HG03460 (cell line): ENCODE results near the gene PSMB4.
"Not testable (repeated sequence)": the region's sequence is repeated elsewhere in the genome, so short reads cannot be mapped to it uniquely, and the experiment has no call there.

ENCODE experiments used
- ATAC-seq: cut with Tn5 transposase; IDR thresholded peaks from one replicate; pipeline ENCODE4 v1.9.1; 2021; ENCODE audit not compliant: unreplicated experiment

The PSMB4 gene

GRCh38 chr1:151436985-151437384 is 37.6 kb downstream of the PSMB4 start:
- ATAC-seq, result no peak

- ATAC-seq, result not testable (repeated sequence)
Observed at GRCh38 chr1:151437396-151437795, 38.0 kb downstream of the PSMB4 start.

- peak; percentile 73 for ATAC-seq
Observed at GRCh38 chr1:151443846-151444782, 44.7 kb downstream of the PSMB4 start.

- no peak for ATAC-seq
Observed at GRCh38 chr1:151444783-151445177, 45.4 kb downstream of the PSMB4 start.

GRCh38 chr1:151447696-151448095 is 48.3 kb downstream of the PSMB4 start:
- ATAC-seq, result no peak
